Colonic mucosa (tissue), 4 donors: ENCODE measurements around the gene AKT3. TPM values are rescaled to one million over a fixed set of nuclear protein-coding genes. Genes with fewer than 3 reads are reported as not detected.
"Not testable (repeated sequence)": the region's sequence is repeated elsewhere in the genome, so short reads cannot be mapped to it uniquely, and the experiment has no call there.

Experiments
- DNase-seq: peaks from one replicate; pipeline ENCODE4 v3.0.0-alpha.2; 2020
- H3K27ac ChIP-seq: fragments of 200-600 bp; one replicate; pipeline ENCODE4 v1.8.0; 2021
- H3K27me3 ChIP-seq: fragments of 200-600 bp; one replicate; pipeline ENCODE4 v1.8.0; 2021
- H3K36me3 ChIP-seq: fragments of 200-600 bp; one replicate; pipeline ENCODE4 v1.8.0; 2021
- H3K4me1 ChIP-seq: fragments of 200-600 bp; one replicate; pipeline ENCODE4 v1.8.0; 2021; ENCODE audit warnings: mild to moderate bottlenecking
- H3K4me3 ChIP-seq: fragments of 200-600 bp; one replicate; pipeline ENCODE4 v1.8.0; 2021
- H3K9ac ChIP-seq, 2 donors: one replicate each; pipeline ENCODE4 v1.7.0; 2013; ENCODE audit warnings: control low read depth in 2 of 2, low read depth in 2 of 2, low read length in 2 of 2
- H3K9me3 ChIP-seq: fragments of 200-600 bp; one replicate; pipeline ENCODE4 v1.8.0; 2021
- intact Hi-C: fragments of 100-400 bp; cut with DNase I; formaldehyde crosslinking; loops from one replicate; pipeline ENCODE4 v1.14.1; 2022
- total RNA-seq, 2 donors: library from RNA; stranded (reverse); fragmentation: NEBNext Ultra II Directional in 1 of 2; extraction: Animal tissue kit (Norgen Biotek cat#: 25700) in 1 of 2; gene quantifications; one replicate each; pipeline ENCODE4 v1.2.1, GENCODE V29; 2021
- TF ChIP-seq, protein P1 (sequence below): fragments of 200-600 bp; IDR thresholded peaks from one replicate; pipeline ENCODE4 v1.8.0; 2022; ENCODE audit warnings: antibody characterized with exemption, mild to moderate bottlenecking
- donor health status: healthy.
- donor health status: DM: no; HTN: no; CAD: no.
- donor health status: DM: no; HTN: no; CAD: no.

AKT3 gene
- total RNA-seq, 2 donors from 2014 or later, result 6.0 to 21.3 TPM

GRCh38 chr1:243680860-243681259, 169.2 kb downstream of the AKT3 start:
- H3K4me3 ChIP-seq, result no peak overlapping the region
- no peaks in the 10 kb centered on the region for H3K36me3 ChIP-seq
- H3K9me3 ChIP-seq, result no peaks in the 10 kb centered on the region
- TF ChIP-seq, protein P1, sequence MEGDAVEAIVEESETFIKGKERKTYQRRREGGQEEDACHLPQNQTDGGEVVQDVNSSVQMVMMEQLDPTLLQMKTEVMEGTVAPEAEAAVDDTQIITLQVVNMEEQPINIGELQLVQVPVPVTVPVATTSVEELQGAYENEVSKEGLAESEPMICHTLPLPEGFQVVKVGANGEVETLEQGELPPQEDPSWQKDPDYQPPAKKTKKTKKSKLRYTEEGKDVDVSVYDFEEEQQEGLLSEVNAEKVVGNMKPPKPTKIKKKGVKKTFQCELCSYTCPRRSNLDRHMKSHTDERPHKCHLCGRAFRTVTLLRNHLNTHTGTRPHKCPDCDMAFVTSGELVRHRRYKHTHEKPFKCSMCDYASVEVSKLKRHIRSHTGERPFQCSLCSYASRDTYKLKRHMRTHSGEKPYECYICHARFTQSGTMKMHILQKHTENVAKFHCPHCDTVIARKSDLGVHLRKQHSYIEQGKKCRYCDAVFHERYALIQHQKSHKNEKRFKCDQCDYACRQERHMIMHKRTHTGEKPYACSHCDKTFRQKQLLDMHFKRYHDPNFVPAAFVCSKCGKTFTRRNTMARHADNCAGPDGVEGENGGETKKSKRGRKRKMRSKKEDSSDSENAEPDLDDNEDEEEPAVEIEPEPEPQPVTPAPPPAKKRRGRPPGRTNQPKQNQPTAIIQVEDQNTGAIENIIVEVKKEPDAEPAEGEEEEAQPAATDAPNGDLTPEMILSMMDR, result no peak
- intact Hi-C loops, result no loop called here
- no peaks in the 10 kb centered on the region for H3K27me3 ChIP-seq
- no peaks in the 10 kb centered on the region for H3K4me1 ChIP-seq
- DNase-seq, result no peak
- no peak overlapping the region for H3K9ac ChIP-seq
- H3K27ac ChIP-seq, result no peak overlapping the region

GRCh38 chr1:243672539-243673074, 177.4 kb downstream of the AKT3 start:
- H3K9ac ChIP-seq, result no peak overlapping the region
- no peak overlapping the region for H3K4me3 ChIP-seq
- H3K36me3 ChIP-seq, result no peaks in the 10 kb centered on the region
- DNase-seq, result no peak
- intact Hi-C loops, result no loop called here
- no peak overlapping the region for H3K27ac ChIP-seq
- H3K4me1 ChIP-seq, result no peaks in the 10 kb centered on the region
- no peaks in the 10 kb centered on the region for H3K27me3 ChIP-seq
- H3K9me3 ChIP-seq, result no peaks in the 10 kb centered on the region
- TF ChIP-seq, protein P1, result no peak

DNA sequence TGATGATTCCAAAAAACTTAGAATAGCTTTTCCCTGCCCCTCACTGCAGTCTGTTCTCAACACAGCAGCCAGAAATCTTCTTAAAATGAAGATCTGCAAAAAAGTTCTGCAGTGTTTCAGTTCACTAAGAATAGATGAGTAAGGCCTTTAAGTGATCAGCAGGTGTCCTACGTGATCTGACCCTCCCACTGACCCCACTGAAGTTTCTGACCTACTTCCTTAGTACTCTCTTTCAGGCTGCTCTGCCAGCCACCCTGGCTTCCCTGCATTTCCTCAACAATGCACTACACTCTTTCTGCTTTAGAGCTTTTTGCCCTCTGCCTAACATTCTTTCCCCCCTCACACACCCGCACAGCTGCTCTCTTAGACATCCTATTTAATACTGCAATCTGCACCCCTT, 182.5 kb downstream of the AKT3 start:
- no peak for DNase-seq
- Histone ChIP-seq H3K27ac (no peak overlapping the region), H3K27me3 (no peaks in the 10 kb centered on the region), H3K4me1 (no peaks in the 10 kb centered on the region), H3K9ac (no peak overlapping the region), H3K9me3 (no peaks in the 10 kb centered on the region), H3K4me3 (no peak overlapping the region), H3K36me3 (no peaks in the 10 kb centered on the region)
- intact Hi-C loops, result no loop called here
- TF ChIP-seq, protein P1, result no peak

DNA sequence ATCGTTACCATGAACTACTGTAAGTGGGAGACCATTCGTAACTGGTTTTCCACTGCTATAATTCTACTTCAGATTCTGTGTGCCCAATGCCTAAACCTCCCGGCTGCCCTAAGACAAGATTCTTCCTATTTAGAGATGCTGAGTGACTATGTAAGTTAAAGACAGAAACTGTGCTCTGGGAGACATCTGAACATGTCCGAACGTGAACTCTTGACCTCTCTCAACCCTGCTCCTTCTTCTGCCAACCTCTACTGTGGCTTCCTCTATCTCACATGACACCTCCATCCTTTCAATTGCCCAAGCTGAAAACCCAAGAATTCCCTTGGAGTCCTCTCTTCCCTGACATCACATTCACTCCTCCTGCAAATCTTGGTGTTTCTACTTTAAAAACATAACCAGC, 182.9 kb downstream of the AKT3 start:
- Histone ChIP-seq H3K27ac (no peak overlapping the region), H3K4me3 (no peak overlapping the region), H3K36me3 (no peaks in the 10 kb centered on the region), H3K4me1 (no peaks in the 10 kb centered on the region), H3K9ac (no peak overlapping the region), H3K9me3 (no peaks in the 10 kb centered on the region), H3K27me3 (no peaks in the 10 kb centered on the region)
- DNase-seq, result no peak
- TF ChIP-seq, protein P1, result no peak
- intact Hi-C loops, result no loop called here

GRCh38 chr1:243663651-243664050, 186.4 kb downstream of the AKT3 start:
- DNase-seq, result no peak
- H3K9me3 ChIP-seq, result no peaks in the 10 kb centered on the region
- H3K36me3 ChIP-seq, result no peaks in the 10 kb centered on the region
- H3K9ac ChIP-seq, result no peak overlapping the region
- no peak overlapping the region for H3K27ac ChIP-seq
- intact Hi-C loops, result no loop called here
- H3K4me1 ChIP-seq, result no peaks in the 10 kb centered on the region
- TF ChIP-seq, protein P1, result no peak
- H3K27me3 ChIP-seq, result no peaks in the 10 kb centered on the region
- no peak overlapping the region for H3K4me3 ChIP-seq

- intact Hi-C loops, H3K27ac ChIP-seq, H3K4me1 ChIP-seq, DNase-seq, H3K27me3 ChIP-seq, H3K36me3 ChIP-seq, H3K4me3 ChIP-seq, H3K9me3 ChIP-seq, H3K9ac ChIP-seq: not testable (repeated sequence)
These were observed 187.9 kb downstream of the AKT3 start for GRCh38 chr1:243662169-243662568.
